Measurements from ENCODE around the gene IFT88. TPM values are rescaled to one million over a fixed set of nuclear protein-coding genes. Genes with fewer than 3 reads are reported as not detected.

The IFT88 gene
- total RNA-seq, 1 donor from 2014 or later = 29.4 TPM

DNA sequence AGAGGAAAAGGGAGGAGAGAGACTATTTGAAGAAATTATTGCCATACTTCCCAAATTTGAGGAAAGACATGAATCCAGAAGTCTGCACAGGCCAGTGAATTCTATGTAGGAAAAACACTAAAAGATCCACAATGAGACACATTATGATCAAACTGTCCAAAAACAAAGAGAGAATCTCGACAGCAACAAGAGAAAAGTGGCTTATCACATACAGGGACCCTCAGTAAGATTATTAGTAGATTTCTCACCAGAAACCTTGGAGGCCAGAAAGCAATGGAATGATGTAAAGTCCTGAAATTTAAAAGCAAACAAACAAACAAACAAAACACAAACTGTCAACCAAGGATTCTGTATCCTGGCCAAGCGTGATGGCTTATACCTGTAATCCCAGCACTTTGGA, 80.8 kb downstream of the IFT88 start:
- Mint-ChIP-seq H3K4me3 (ENCODE audit: low read depth) (no peak overlapping the region), H3K27ac (no peak overlapping the region), H3K27me3 (no peaks in the 10 kb centered on the region), H3K9me3 (ENCODE audit: low read depth) (peaks cover 13% of the 10 kb centered on the region), H3K36me3 (ENCODE audit: insufficient read depth) (peaks cover 22% of the 10 kb centered on the region), H3K4me1 (ENCODE audit: low read depth) (peaks cover 2% of the 10 kb centered on the region)
- DNase-seq (ENCODE audit: low spot score, unreplicated experiment) = no peak
- TF ChIP-seq, protein P1, sequence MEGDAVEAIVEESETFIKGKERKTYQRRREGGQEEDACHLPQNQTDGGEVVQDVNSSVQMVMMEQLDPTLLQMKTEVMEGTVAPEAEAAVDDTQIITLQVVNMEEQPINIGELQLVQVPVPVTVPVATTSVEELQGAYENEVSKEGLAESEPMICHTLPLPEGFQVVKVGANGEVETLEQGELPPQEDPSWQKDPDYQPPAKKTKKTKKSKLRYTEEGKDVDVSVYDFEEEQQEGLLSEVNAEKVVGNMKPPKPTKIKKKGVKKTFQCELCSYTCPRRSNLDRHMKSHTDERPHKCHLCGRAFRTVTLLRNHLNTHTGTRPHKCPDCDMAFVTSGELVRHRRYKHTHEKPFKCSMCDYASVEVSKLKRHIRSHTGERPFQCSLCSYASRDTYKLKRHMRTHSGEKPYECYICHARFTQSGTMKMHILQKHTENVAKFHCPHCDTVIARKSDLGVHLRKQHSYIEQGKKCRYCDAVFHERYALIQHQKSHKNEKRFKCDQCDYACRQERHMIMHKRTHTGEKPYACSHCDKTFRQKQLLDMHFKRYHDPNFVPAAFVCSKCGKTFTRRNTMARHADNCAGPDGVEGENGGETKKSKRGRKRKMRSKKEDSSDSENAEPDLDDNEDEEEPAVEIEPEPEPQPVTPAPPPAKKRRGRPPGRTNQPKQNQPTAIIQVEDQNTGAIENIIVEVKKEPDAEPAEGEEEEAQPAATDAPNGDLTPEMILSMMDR (IDR thresholded peaks at IDR 0.05; ENCODE audit: unreplicated experiment) = no peak

DNA sequence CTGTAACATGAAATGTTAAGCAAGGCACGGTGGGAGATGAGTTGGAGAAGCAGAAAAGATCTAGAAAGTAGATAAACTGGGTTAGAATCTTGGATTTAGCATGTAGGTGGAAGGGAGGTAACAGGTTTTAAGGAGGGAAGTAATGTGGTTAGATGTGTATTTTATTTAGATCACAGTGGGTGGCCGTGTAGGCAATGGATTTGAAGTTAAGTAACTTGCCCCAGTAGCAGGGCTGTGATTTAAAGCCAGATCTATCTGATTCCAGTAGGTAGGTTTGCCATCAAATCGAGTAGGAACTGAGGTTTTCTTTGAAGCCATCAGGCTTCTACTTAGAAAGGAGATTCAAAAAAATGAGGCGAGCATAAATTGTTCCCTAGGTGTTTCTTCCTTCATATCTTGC, 86.0 kb downstream of the IFT88 start:
- Mint-ChIP-seq H3K27ac (peak overlapping the region; percentile 21), H3K4me1 (ENCODE audit: low read depth) (peaks cover 2% of the 10 kb centered on the region), H3K36me3 (ENCODE audit: insufficient read depth) (peaks cover 9% of the 10 kb centered on the region), H3K4me3 (ENCODE audit: low read depth) (no peak overlapping the region), H3K9me3 (ENCODE audit: low read depth) (peaks cover 9% of the 10 kb centered on the region), H3K27me3 (no peaks in the 10 kb centered on the region)
- no peak for DNase-seq (ENCODE audit: low spot score, unreplicated experiment)
- TF ChIP-seq, protein P1 (IDR thresholded peaks at IDR 0.05; ENCODE audit: unreplicated experiment) = no peak

DNA sequence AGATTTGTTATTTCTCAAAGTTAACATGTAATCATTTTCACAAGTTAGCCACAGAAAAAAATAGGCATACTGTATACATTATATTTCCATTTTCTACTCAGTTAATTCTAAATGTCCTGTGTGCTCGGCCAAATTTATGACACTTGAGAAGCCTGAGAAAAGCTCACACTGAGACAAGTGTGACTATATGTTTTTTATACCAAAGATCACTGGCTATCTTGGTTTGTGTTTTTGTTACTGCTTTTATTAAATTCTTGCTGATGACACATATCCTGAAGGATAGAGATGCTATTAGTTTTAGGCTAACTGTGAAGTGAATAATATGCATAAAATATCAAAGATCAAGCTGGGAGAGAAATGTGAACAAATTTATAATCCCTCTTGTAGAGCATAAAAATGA, 87.2 kb downstream of the IFT88 start:
- peaks cover 9% of the 10 kb centered on the region for H3K9me3 Mint-ChIP-seq (ENCODE audit: low read depth)
- peaks cover 2% of the 10 kb centered on the region for H3K4me1 Mint-ChIP-seq (ENCODE audit: low read depth)
- peaks cover 13% of the 10 kb centered on the region for H3K36me3 Mint-ChIP-seq (ENCODE audit: insufficient read depth)
- H3K4me3 Mint-ChIP-seq (ENCODE audit: low read depth) = no peak overlapping the region
- H3K27me3 Mint-ChIP-seq = no peaks in the 10 kb centered on the region
- no peak overlapping the region for H3K27ac Mint-ChIP-seq
- DNase-seq (ENCODE audit: low spot score, unreplicated experiment) = no peak
- TF ChIP-seq, protein P1 (IDR thresholded peaks at IDR 0.05; ENCODE audit: unreplicated experiment) = no peak

DNA sequence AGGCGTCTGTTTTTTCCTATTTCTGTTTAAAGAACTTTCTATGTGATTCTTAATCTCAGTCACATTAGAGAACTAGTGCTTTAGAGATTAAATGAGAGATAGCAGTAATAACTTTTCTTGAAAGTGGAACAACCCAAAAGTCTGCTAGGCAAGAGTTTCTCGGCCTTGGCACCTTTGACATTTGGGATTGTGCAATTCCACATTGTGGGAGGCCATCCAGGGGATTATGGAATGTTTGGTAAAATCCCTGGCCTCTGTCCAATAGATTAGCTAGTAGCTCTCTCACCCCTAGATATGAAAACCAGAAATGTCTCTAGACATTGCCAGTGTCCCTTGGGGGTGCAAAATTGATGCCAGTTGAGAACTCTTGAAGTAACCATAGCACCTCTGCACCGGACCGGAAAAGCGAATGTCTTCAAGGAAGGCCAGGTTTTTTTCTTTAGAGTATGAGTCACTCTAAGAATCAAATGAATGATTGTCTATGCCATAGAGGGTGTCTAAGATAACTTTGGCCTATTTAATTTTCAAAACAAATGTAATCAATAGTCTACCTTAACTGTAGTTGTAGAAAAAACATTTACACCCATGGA, 91.6 kb downstream of the IFT88 start:
- Mint-ChIP-seq H3K9me3 (ENCODE audit: low read depth) (no peaks in the 10 kb centered on the region), H3K4me3 (ENCODE audit: low read depth) (no peak overlapping the region)

DNA sequence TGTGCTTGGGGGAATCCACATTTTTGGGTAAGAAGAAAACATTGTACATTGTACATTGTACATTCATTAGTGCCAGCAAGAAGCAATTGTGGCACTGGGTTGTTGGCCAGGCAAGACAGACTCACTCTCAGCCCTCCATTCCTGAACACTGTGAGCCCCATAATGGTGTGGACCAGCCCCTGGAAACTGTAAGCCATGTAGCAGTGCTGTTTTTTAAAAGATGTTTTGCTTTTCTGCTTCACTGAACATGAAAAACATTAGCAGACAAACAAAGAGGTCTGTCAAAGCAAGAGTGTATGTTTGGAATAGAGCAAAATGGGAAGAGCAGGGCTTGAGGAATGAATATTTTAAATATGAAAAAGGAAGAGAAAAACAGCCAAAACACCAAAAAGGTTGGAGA, 97.4 kb downstream of the IFT88 start:
- TF ChIP-seq, protein P1 (IDR thresholded peaks at IDR 0.05; ENCODE audit: unreplicated experiment) = no peak
- no peak overlapping the region for H3K27ac Mint-ChIP-seq
- H3K36me3 Mint-ChIP-seq (ENCODE audit: insufficient read depth) = peaks cover 10% of the 10 kb centered on the region
- no peaks in the 10 kb centered on the region for H3K27me3 Mint-ChIP-seq
- no peak overlapping the region for H3K4me3 Mint-ChIP-seq (ENCODE audit: low read depth)
- H3K4me1 Mint-ChIP-seq (ENCODE audit: low read depth) = no peaks in the 10 kb centered on the region
- DNase-seq (ENCODE audit: low spot score, unreplicated experiment) = no peak
- H3K9me3 Mint-ChIP-seq (ENCODE audit: low read depth) = no peaks in the 10 kb centered on the region

More for the DNA sequence above, 91.6 kb downstream of the IFT88 start:
- Mint-ChIP-seq H3K27ac (no peak overlapping the region), H3K36me3 (ENCODE audit: insufficient read depth) (peaks cover 6% of the 10 kb centered on the region), H3K4me1 (ENCODE audit: low read depth) (no peaks in the 10 kb centered on the region), H3K27me3 (no peaks in the 10 kb centered on the region)
- DNase-seq (ENCODE audit: low spot score, unreplicated experiment) = no peak
- TF ChIP-seq, protein P1 (IDR thresholded peaks at IDR 0.05; ENCODE audit: unreplicated experiment) = no peak
